GM18498 (cell line): ENCODE data around the gene TOMM20.
"Not testable (repeated sequence)": the region's sequence is repeated elsewhere in the genome, so short reads cannot be mapped to it uniquely, and the experiment has no call there.

ENCODE experiments used
- ATAC-seq: cut with Tn5 transposase; IDR thresholded peaks from one replicate; pipeline ENCODE4 v1.9.1; 2021; ENCODE audit warnings: mild to moderate bottlenecking, moderate library complexity; ENCODE audit not compliant: unreplicated experiment

The TOMM20 gene

GRCh38 chr1:235102993-235103411 is 25.6 kb downstream of the TOMM20 start:
- no peak for ATAC-seq

- no peak for ATAC-seq
Observed at GRCh38 chr1:235102259-235102582, 26.4 kb downstream of the TOMM20 start.

- ATAC-seq, result no peak
Observed at GRCh38 chr1:235101558-235102258, 26.9 kb downstream of the TOMM20 start.

- ATAC-seq, result no peak
Observed at GRCh38 chr1:235100194-235100772, 28.4 kb downstream of the TOMM20 start.

- ATAC-seq, result no peak
Observed at GRCh38 chr1:235098991-235099390, 29.6 kb downstream of the TOMM20 start.

- no peak for ATAC-seq
Observed at GRCh38 chr1:235098547-235098946, 30.1 kb downstream of the TOMM20 start.

- not testable (repeated sequence) for ATAC-seq
Observed at GRCh38 chr1:235097501-235097900, 31.1 kb downstream of the TOMM20 start.

- no peak for ATAC-seq
Observed at GRCh38 chr1:235095938-235096562, 32.6 kb downstream of the TOMM20 start.

- ATAC-seq, result no peak
Observed at GRCh38 chr1:235093696-235094592, 34.7 kb downstream of the TOMM20 start.

GRCh38 chr1:235093013-235093695 is 35.5 kb downstream of the TOMM20 start:
- no peak for ATAC-seq

GRCh38 chr1:235092415-235092814 is 36.2 kb downstream of the TOMM20 start:
- not testable (repeated sequence) for ATAC-seq

GRCh38 chr1:235092045-235092406 is 36.6 kb downstream of the TOMM20 start:
- ATAC-seq, result not testable (repeated sequence)

- not testable (repeated sequence) for ATAC-seq
Observed at GRCh38 chr1:235091319-235092044, 37.2 kb downstream of the TOMM20 start.

- no peak for ATAC-seq
Observed at GRCh38 chr1:235090406-235091069, 38.1 kb downstream of the TOMM20 start.

GRCh38 chr1:235088907-235089306 is 39.7 kb downstream of the TOMM20 start:
- ATAC-seq, result no peak

- ATAC-seq, result no peak
Observed at GRCh38 chr1:235088430-235088829, 40.2 kb downstream of the TOMM20 start.

GRCh38 chr1:235087906-235088305 is 40.7 kb downstream of the TOMM20 start:
- ATAC-seq, result no peak

- not testable (repeated sequence) for ATAC-seq
Observed at GRCh38 chr1:235085411-235086117, 43.1 kb downstream of the TOMM20 start.

GRCh38 chr1:235080788-235081187 is 47.8 kb downstream of the TOMM20 start:
- ATAC-seq, result not testable (repeated sequence)
